A673 (cell line): ENCODE measurements around the gene IGFN1. TPM values are rescaled to one million over a fixed set of nuclear protein-coding genes. Genes with fewer than 3 reads are reported as not detected.

Source experiments
- BruUV-seq: library from RNA; stranded (reverse); fragments of 400-500 nt; replicated peaks from 2 replicates; lab custom pipeline; 2021; lab: Mats Ljungman, UMichigan
- CTCF ChIA-PET: fragments of 300-600 bp; sonication (Branson Sonifier 250); formaldehyde crosslinking; loops from one replicate; lab custom pipeline; 2022; ENCODE audit warnings: antibody characterized with exemption; lab: Charles Lee
- POLR2A ChIA-PET: fragments of 300-600 bp; sonication (Branson Sonifier 250); formaldehyde crosslinking; loops from one replicate; lab custom pipeline; 2022; ENCODE audit warnings: antibody characterized with exemption; ENCODE audit not compliant: low non-redundant PET; lab: Charles Lee
- DNase-seq: peaks from one replicate; pipeline ENCODE4 v3.0.0-alpha.2; 2015; ENCODE audit warnings: low spot score
- H3K27ac ChIP-seq: fragments of 200-600 bp; sonication (generic); 2 replicates; pipeline ENCODE4 v1.5.1; 2016; ENCODE audit warnings: mixed run types, low read depth, mild to moderate bottlenecking, mixed read lengths, antibody characterized with exemption, low read length; ENCODE audit not compliant: poor library complexity, severe bottlenecking
- H3K27me3 ChIP-seq: fragments of 200-600 bp; sonication (generic); replicated peaks from 2 replicates; pipeline ENCODE4 v1.6.1; 2017; ENCODE audit warnings: mixed run types, low read depth, mild to moderate bottlenecking, mixed read lengths, antibody characterized with exemption, low read length; ENCODE audit not compliant: insufficient read depth, poor library complexity
- H3K36me3 ChIP-seq: fragments of 200-600 bp; sonication (generic); 2 replicates; pipeline ENCODE4 v1.6.1; 2016; ENCODE audit warnings: mixed run types, mild to moderate bottlenecking, mixed read lengths, antibody characterized with exemption, low read length; ENCODE audit not compliant: insufficient read depth, poor library complexity, severe bottlenecking
- H3K4me1 ChIP-seq: fragments of 200-600 bp; sonication (generic); 2 replicates; pipeline ENCODE4 v1.6.1; 2017; ENCODE audit warnings: mixed run types, mild to moderate bottlenecking, mixed read lengths, antibody characterized with exemption, low read length; ENCODE audit not compliant: insufficient read depth, poor library complexity, severe bottlenecking
- H3K4me3 ChIP-seq: fragments of 200-600 bp; sonication (generic); 2 replicates; pipeline ENCODE4 v1.5.1; 2016; ENCODE audit warnings: low read depth, mixed run types, mild to moderate bottlenecking, mixed read lengths, low read length; ENCODE audit not compliant: poor library complexity, severe bottlenecking
- H3K9me3 ChIP-seq: fragments of 200-600 bp; sonication (generic); 2 replicates; pipeline ENCODE4 v1.6.1; 2016; ENCODE audit warnings: mixed run types, low read depth, mild to moderate bottlenecking, mixed read lengths, antibody characterized with exemption, low read length; ENCODE audit not compliant: poor library complexity, severe bottlenecking
- CTCF ChIP-seq: fragments of 300-800, 200-600 bp; sonication (generic); conservative IDR thresholded peaks from 2 replicates; pipeline ENCODE4 v1.5.1; 2017; ENCODE audit warnings: low read depth, mild to moderate bottlenecking, antibody characterized with exemption, low read length, moderate library complexity, mixed read lengths
- EZH2 ChIP-seq: fragments of 200-600 bp; sonication (generic); IDR thresholded peaks from 2 replicates; pipeline ENCODE4 v1.6.1; 2017; ENCODE audit warnings: borderline replicate concordance, low read depth, mild to moderate bottlenecking, mixed read lengths, antibody characterized with exemption, low read length; ENCODE audit not compliant: poor library complexity, severe bottlenecking
- intact Hi-C: fragments of 100-400 bp; cut with micrococcal nuclease; formaldehyde crosslinking; loops from one replicate; pipeline ENCODE4 v1.10.0; 2022; ENCODE audit not compliant: unreplicated experiment
- total RNA-seq: library from RNA; stranded (reverse); gene quantifications from 2 replicates; pipeline ENCODE4 v1.2.3, GENCODE V29; 2021

IGFN1 gene
- total RNA-seq, 1 experiment from 2014 or later: 1.2 TPM

DNA sequence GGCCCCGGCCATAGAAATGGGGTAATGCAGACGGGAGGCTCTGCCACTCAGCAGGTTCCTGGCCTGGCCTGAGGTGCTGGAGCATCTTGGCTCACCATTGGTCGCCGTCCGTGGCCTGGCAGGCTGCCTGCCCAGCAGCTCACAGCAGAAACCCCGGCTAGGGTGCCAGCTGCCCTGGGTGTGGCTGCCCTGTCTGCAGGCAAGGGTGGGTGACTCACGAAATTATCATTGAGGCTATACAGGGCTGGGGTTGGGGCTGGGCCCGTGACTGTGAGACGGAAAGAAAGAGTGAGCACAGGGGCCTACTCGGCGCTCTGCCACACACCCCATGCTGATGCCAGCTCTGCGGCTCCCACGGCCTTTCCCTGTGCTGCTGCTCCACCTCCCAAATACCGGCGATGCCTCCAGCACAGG is 84.6 kb downstream of the IGFN1 start:
- Histone ChIP-seq H3K4me3 (no peak overlapping the region), H3K36me3 (no peaks in the 10 kb centered on the region), H3K4me1 (peaks cover 51% of the 10 kb centered on the region), H3K9me3 (no peaks in the 10 kb centered on the region), H3K27me3 (no peaks in the 10 kb centered on the region), H3K27ac (peak overlapping the region; percentile 69)
- ChIA-PET POLR2A (no interaction called here), CTCF (no interaction called here)
- TF ChIP-seq CTCF (no peak), EZH2 (no peak)
- intact Hi-C loops: no loop called here
- no TSS peak for BruUV-seq
- DNase-seq: peak; percentile 89

DNA sequence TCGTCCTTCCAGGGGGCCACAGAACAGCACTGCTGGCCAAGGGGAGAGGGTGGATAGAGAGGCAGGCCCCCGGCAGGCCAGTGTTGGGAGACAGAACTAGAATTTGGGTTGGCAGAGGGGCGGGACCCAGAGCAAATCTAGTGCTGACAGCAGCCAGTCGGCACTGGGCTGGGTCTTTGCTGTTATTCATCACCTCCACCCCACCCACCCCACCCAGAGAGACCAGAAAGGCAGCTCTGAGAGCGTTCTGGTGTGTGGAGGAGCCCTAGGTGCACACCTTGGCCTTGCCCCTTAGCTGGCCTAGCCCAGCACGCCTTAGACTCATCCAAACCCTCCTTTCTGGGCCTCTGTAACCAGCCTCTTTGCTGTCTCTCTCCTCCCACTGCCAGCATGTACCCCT is 86.3 kb downstream of the IGFN1 start:
- H3K27me3 ChIP-seq: no peaks in the 10 kb centered on the region
- no TSS peak for BruUV-seq
- CTCF ChIA-PET: no interaction called here
- H3K4me3 ChIP-seq: no peak overlapping the region
- H3K27ac ChIP-seq: peak overlapping the region; percentile 19
- no peak for DNase-seq
- H3K9me3 ChIP-seq: no peaks in the 10 kb centered on the region
- H3K36me3 ChIP-seq: no peaks in the 10 kb centered on the region
- POLR2A ChIA-PET: no interaction called here
- H3K4me1 ChIP-seq: peaks cover 59% of the 10 kb centered on the region
- intact Hi-C loops: no loop called here
- TF ChIP-seq EZH2 (no peak), CTCF (no peak)

DNA sequence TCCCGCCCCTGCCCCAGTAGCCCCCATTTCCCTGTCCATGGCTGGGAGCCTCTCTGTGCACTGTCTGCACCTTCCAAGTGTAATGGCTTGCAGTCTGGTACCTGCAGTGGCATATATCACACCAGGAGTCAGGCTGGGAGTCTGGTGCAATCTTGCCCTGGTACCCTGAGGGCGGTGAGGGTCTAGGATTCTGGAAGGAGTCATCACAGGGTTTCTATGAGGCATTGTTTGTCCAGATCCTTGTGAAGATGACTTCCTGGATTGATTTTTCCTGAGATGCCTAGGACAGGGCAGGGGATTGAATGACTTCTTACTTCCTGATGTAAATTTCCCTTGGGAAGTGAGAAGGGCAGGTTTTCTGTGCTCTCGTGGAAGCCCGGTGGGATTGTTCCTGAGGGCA is 86.8 kb downstream of the IGFN1 start:
- POLR2A ChIA-PET: no interaction called here
- H3K27ac ChIP-seq: peak overlapping the region; percentile 19
- H3K9me3 ChIP-seq: no peaks in the 10 kb centered on the region
- no peak overlapping the region for H3K4me3 ChIP-seq
- CTCF ChIA-PET: no interaction called here
- H3K36me3 ChIP-seq: no peaks in the 10 kb centered on the region
- no peak for DNase-seq
- no peaks in the 10 kb centered on the region for H3K27me3 ChIP-seq
- no TSS peak for BruUV-seq
- peaks cover 62% of the 10 kb centered on the region for H3K4me1 ChIP-seq
- intact Hi-C loops: no loop called here
- TF ChIP-seq CTCF: no peak
- TF ChIP-seq EZH2: no peak

Other genes starting within 250 kb of the IGFN1 start
- 0.60 and 1.5 TPM in 2 replicates for gene KIF21B, start 167.1 kb upstream of the IGFN1 start, total RNA-seq
- not detected in 2 replicates for gene CACNA1S, start 78.4 kb upstream of the IGFN1 start, total RNA-seq
- gene ASCL5, start 63.6 kb upstream of the IGFN1 start, total RNA-seq: 0.22 TPM in 1 of 2 replicates, not detected in the other
- gene TMEM9, start 36.4 kb upstream of the IGFN1 start, total RNA-seq: 69.7 and 80.3 TPM in 2 replicates
- 492 and 535 TPM in 2 replicates for gene PKP1, start 92.7 kb downstream of the IGFN1 start, total RNA-seq
- gene TNNT2, start 186.9 kb downstream of the IGFN1 start, total RNA-seq: 0.90 and 2.3 TPM in 2 replicates
- gene LAD1, start 208.5 kb downstream of the IGFN1 start, total RNA-seq: not detected in 2 replicates
- gene TNNI1, start 230.9 kb downstream of the IGFN1 start, total RNA-seq: not detected in 2 replicates